Natural killer cell (primary cell): Measurements from ENCODE around the gene BCR. TPM values are rescaled to one million over a fixed set of nuclear protein-coding genes. Genes with fewer than 3 reads are reported as not detected.
A peak's percentile ranks its signal among the peaks of the same experiment; 100 is the strongest.

Experiments
- ATAC-seq, 3 donors: fragments of 150-1000 bp in 2 of 3; fragments of 200-7000 bp in 1 of 3; cut with Tn5 transposase; 1 replicate in 1 of 3; 2 replicates in 2 of 3; pipeline ENCODE4 v1.10.0; 2021; ENCODE audit warnings: mild to moderate bottlenecking in 2 of 3, moderate library complexity in 2 of 3
- DNase-seq, 2 donors: peaks; one replicate each; pipeline versions ENCODE4 v3.0.0 to v3.0.0-alpha.2; 2013 to 2021; ENCODE audit warnings: mixed read lengths in 1 of 2
- H3K27ac ChIP-seq: one replicate; pipeline ENCODE4 v1.5.1; 2013; ENCODE audit warnings: mild to moderate bottlenecking, low read length
- H3K27me3 ChIP-seq: one replicate; pipeline ENCODE4 v1.6.1; 2013; ENCODE audit warnings: low read length; ENCODE audit not compliant: control insufficient read depth, insufficient read depth
- H3K36me3 ChIP-seq: one replicate; pipeline ENCODE4 v1.6.1; 2013; ENCODE audit warnings: low read length; ENCODE audit not compliant: control insufficient read depth, insufficient read depth
- H3K4me1 ChIP-seq: one replicate; pipeline ENCODE4 v1.6.1; 2013; ENCODE audit warnings: low read length; ENCODE audit not compliant: control insufficient read depth, insufficient read depth
- H3K4me3 ChIP-seq: one replicate; pipeline ENCODE4 v1.5.1; 2013; ENCODE audit warnings: low read length
- H3K9me3 ChIP-seq: one replicate; pipeline ENCODE4 v1.6.1; 2013; ENCODE audit warnings: low read length; ENCODE audit not compliant: control insufficient read depth, insufficient read depth
- H3K27ac Mint-ChIP-seq, 2 donors: one replicate each; pipeline ENCODE4 v1.8.0; 2022; ENCODE audit warnings: mild to moderate bottlenecking in 2 of 2, mixed read lengths in 2 of 2, moderate library complexity in 1 of 2
- H3K27me3 Mint-ChIP-seq, 2 donors: one replicate each; pipeline ENCODE4 v1.8.0; 2022; ENCODE audit warnings: low read depth in 2 of 2, mixed read lengths in 2 of 2
- H3K36me3 Mint-ChIP-seq: one replicate; pipeline ENCODE4 v1.8.0; 2022; ENCODE audit warnings: mixed read lengths
- H3K4me1 Mint-ChIP-seq, 2 donors: one replicate each; pipeline ENCODE4 v1.8.0; 2022; ENCODE audit warnings: mixed read lengths in 2 of 2
- H3K4me3 Mint-ChIP-seq: one replicate; pipeline ENCODE4 v1.8.0; 2022; ENCODE audit warnings: mild to moderate bottlenecking, moderate library complexity, mixed read lengths
- H3K9me3 Mint-ChIP-seq, 2 donors: one replicate each; pipeline ENCODE4 v1.8.0; 2022; ENCODE audit warnings: mixed read lengths in 2 of 2
- CTCF ChIP-seq: fragments of 200-600 bp; IDR thresholded peaks from one replicate; pipeline ENCODE4 v1.8.0; 2022; ENCODE audit warnings: antibody characterized with exemption
- WGBS: methylation state at CpG from one replicate; pipeline ENCODE4 v1.1.7; 2013; ENCODE audit warnings: missing lambda C conversion rate; ENCODE audit not compliant: insufficient coverage; 5-methylcytosine and 5-hydroxymethylcytosine counted together
- intact Hi-C: fragments of 100-400 bp; cut with micrococcal nuclease; formaldehyde crosslinking; loops from one replicate; pipeline ENCODE4 v1.14.2; 2022
- total RNA-seq, 4 donors: library from RNA; stranded (reverse); fragments of 120-200 nt in 1 of 4; gene quantifications; one replicate each; pipeline versions ENCODE4 v1.2.3 to v1.2.4, GENCODE V29; 2013 to 2022

Gene BCR
- total RNA-seq, 3 donors from 2014 or later (not counting 1 experiment from before 2014, with no cell fraction given): 166 to 186 (median 167) TPM

DNA sequence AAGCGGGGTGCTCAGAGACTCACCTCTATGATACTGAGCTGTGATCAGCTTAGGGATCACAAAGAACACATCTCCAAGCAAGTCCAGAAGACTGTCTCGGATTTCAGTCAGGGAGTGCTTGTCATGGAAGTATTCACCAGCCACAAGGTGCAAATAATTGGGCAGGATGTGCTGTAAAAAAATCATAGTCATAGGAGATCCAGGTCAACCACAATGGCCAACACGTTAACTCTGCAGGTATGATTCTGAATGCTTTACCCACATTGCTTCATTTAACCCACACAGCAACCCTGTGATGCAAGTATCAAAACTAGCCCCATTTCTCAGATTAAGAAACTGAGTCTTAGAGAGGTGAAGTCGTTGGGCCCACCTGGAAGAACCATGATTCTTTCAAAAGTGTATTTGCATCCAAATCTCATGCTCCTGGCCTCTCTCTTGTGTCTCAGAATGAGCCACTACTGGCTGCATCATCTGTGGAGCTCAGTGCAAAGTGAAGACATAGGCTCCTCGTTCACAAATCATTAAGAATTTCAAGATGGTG is 179.3 kb downstream of the BCR start:
- DNase-seq (no peak), ATAC-seq (no peak)
- Histone ChIP-seq H3K27ac (no peak overlapping the region), H3K4me1 (no peaks in the 10 kb centered on the region), H3K36me3 (no peaks in the 10 kb centered on the region), H3K27me3 (no peaks in the 10 kb centered on the region), H3K9me3 (no peaks in the 10 kb centered on the region), H3K4me3 (no peak overlapping the region)
- Mint-ChIP-seq H3K27me3 (peaks cover 0 to 2% of the 10 kb centered on the region in 2 donors), H3K36me3 (no peaks in the 10 kb centered on the region), H3K4me1 (peaks cover 6 to 21% of the 10 kb centered on the region in 2 donors), H3K27ac (no peak overlapping the region), H3K9me3 (no peaks in the 10 kb centered on the region), H3K4me3 (no peak overlapping the region)
- 58% methylated on average over 5 of the region's 5 CpGs for WGBS
- intact Hi-C loops: no loop called here
- no peak for TF ChIP-seq CTCF

GRCh38 chr22:23361676-23362075 is 181.4 kb downstream of the BCR start:
- no peaks in the 10 kb centered on the region for H3K36me3 Mint-ChIP-seq
- H3K36me3 ChIP-seq: no peaks in the 10 kb centered on the region
- H3K9me3 ChIP-seq: no peaks in the 10 kb centered on the region
- no peak overlapping the region for H3K27ac Mint-ChIP-seq
- no peak overlapping the region for H3K4me3 ChIP-seq
- DNase-seq (no peak), ATAC-seq (peak in 1 of 3 donors; percentile 10)
- H3K4me1 Mint-ChIP-seq: peaks cover 6 to 21% of the 10 kb centered on the region in 2 donors
- H3K27ac ChIP-seq: no peak overlapping the region
- no peak for TF ChIP-seq CTCF
- no peak overlapping the region for H3K4me3 Mint-ChIP-seq
- no peaks in the 10 kb centered on the region for H3K27me3 ChIP-seq
- peaks cover 0 to 2% of the 10 kb centered on the region in 2 donors for H3K27me3 Mint-ChIP-seq
- intact Hi-C loops: no loop called here
- H3K4me1 ChIP-seq: no peaks in the 10 kb centered on the region
- no peaks in the 10 kb centered on the region for H3K9me3 Mint-ChIP-seq

DNA sequence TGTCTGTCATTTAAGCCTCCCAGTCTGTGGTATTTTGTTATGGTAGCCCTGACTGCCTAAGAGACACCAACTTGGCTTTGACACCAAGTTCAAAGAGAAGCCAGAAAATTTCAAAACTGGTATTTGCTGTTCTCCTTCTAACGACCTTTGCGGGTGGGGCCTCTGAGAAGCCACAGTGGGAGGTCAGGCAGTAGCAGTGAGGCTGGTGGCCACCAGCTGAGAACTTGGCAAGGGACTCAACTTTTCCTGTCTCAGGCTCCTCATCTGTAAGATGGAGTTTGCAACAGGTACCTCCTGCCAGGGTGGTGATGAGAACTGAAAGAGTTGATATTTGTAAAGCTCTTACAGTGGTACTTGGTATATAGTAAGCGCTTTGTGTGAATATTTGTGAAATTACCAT is 183.4 kb downstream of the BCR start:
- Histone ChIP-seq H3K4me3 (no peak overlapping the region), H3K27me3 (no peaks in the 10 kb centered on the region), H3K9me3 (no peaks in the 10 kb centered on the region), H3K4me1 (no peaks in the 10 kb centered on the region), H3K27ac (no peak overlapping the region), H3K36me3 (no peaks in the 10 kb centered on the region)
- H3K36me3 Mint-ChIP-seq: no peaks in the 10 kb centered on the region
- H3K27me3 Mint-ChIP-seq: peaks cover 5 to 18% of the 10 kb centered on the region in 2 donors
- no peaks in the 10 kb centered on the region for H3K9me3 Mint-ChIP-seq
- TF ChIP-seq CTCF: no peak
- intact Hi-C loops: no loop called here
- H3K4me3 Mint-ChIP-seq: no peak overlapping the region
- DNase-seq (no peak), ATAC-seq (no peak)
- peaks cover 6 to 21% of the 10 kb centered on the region in 2 donors for H3K4me1 Mint-ChIP-seq
- no peak overlapping the region for H3K27ac Mint-ChIP-seq
- 73% methylated on average over 3 of the region's 3 CpGs for WGBS

DNA sequence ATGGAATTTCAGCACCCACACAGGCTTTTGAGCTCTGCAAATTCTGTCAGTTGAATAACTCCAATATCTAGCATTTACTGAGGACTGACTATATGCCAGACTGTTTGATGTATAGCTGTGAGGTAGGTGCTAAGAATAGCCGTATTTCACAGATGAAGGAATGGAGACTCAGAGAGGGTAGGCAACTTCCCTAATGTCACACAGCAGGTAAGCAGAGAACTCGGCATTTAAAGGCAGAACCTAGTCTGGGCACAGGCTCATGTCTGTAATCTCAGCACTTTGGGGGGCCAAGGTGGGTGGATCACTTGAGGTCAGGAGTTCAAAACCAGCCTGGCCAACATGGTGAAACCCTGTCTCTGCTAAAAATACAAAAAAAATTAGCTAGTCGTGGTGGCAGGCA is 184.1 kb downstream of the BCR start:
- DNase-seq (no peak), ATAC-seq (no peak)
- Histone ChIP-seq H3K27ac (no peak overlapping the region), H3K9me3 (no peaks in the 10 kb centered on the region), H3K4me3 (no peak overlapping the region), H3K4me1 (no peaks in the 10 kb centered on the region), H3K27me3 (no peaks in the 10 kb centered on the region), H3K36me3 (no peaks in the 10 kb centered on the region)
- intact Hi-C loops: no loop called here
- H3K36me3 Mint-ChIP-seq: no peaks in the 10 kb centered on the region
- no peak overlapping the region for H3K27ac Mint-ChIP-seq
- WGBS: 75% methylated on average over 3 of the region's 3 CpGs
- H3K4me1 Mint-ChIP-seq: peaks cover 6 to 21% of the 10 kb centered on the region in 2 donors
- no peaks in the 10 kb centered on the region for H3K9me3 Mint-ChIP-seq
- H3K27me3 Mint-ChIP-seq: peaks cover 8 to 25% of the 10 kb centered on the region in 2 donors
- no peak overlapping the region for H3K4me3 Mint-ChIP-seq
- no peak for TF ChIP-seq CTCF
